HEK293T (cell line): ENCODE results near the gene ZNF358.

Experiments
- CTCF ChIA-PET: fragments of 350-600 bp; formaldehyde crosslinking; extraction: SDS; loops from one replicate; lab custom pipeline; 2021; ENCODE audit warnings: antibody characterized with exemption, inconsistent platforms; lab: Yijun Ruan, JAX
- POLR2A ChIA-PET: fragments of 350-600 bp; formaldehyde crosslinking; extraction: SDS; loops from one replicate; lab custom pipeline; 2020; ENCODE audit warnings: antibody characterized with exemption, inconsistent platforms; lab: Yijun Ruan, JAX
- DNase-seq: peaks from one replicate; pipeline ENCODE4 v3.0.0; 2012; ENCODE audit warnings: mixed read lengths; ENCODE audit errors: extremely low spot score
- ARNT ChIP-seq: fragments of 450-650 bp; IDR thresholded peaks from 2 replicates; pipeline ENCODE4 v1.6.1; 2017; ENCODE audit warnings: mild to moderate bottlenecking
- BHLHE40 ChIP-seq: fragments of 450-650 bp; IDR thresholded peaks from 2 replicates; pipeline ENCODE4 v1.6.1; 2016; ENCODE audit warnings: mild to moderate bottlenecking, moderate library complexity, borderline replicate concordance
- CTBP1 ChIP-seq: fragments of 450-650 bp; IDR thresholded peaks from 2 replicates; pipeline ENCODE4 v1.6.1; 2016; ENCODE audit warnings: borderline replicate concordance
- ELF4 ChIP-seq: fragments of 450-650 bp; IDR thresholded peaks from 2 replicates; pipeline ENCODE4 v1.6.1; 2017; ENCODE audit warnings: antibody characterized with exemption
- FOXA1 ChIP-seq: fragments of 450-650 bp; IDR thresholded peaks from 2 replicates; pipeline ENCODE4 v1.6.1; 2016; ENCODE audit warnings: mild to moderate bottlenecking
- FOXK2 ChIP-seq: fragments of 450-650 bp; IDR thresholded peaks from 2 replicates; pipeline ENCODE4 v1.6.1; 2016; ENCODE audit warnings: mild to moderate bottlenecking
- FOXM1 ChIP-seq: fragments of 450-650 bp; IDR thresholded peaks from 2 replicates; pipeline ENCODE4 v1.6.1; 2017; ENCODE audit warnings: mild to moderate bottlenecking, borderline replicate concordance
- HDGF ChIP-seq: fragments of 450-650 bp; IDR thresholded peaks from 2 replicates; pipeline ENCODE4 v1.6.1; 2017; ENCODE audit warnings: antibody characterized with exemption, borderline replicate concordance
- L3MBTL2 ChIP-seq: fragments of 450-650 bp; conservative IDR thresholded peaks from 2 replicates; pipeline ENCODE4 v1.6.1; 2016; ENCODE audit warnings: mild to moderate bottlenecking
- LEF1 ChIP-seq: fragments of 450-650 bp; IDR thresholded peaks from 2 replicates; pipeline ENCODE4 v1.6.1; 2017; ENCODE audit warnings: mild to moderate bottlenecking, borderline replicate concordance
- NFRKB ChIP-seq: fragments of 450-650 bp; IDR thresholded peaks from 2 replicates; pipeline ENCODE4 v1.6.1; 2016; ENCODE audit warnings: mild to moderate bottlenecking, moderate library complexity
- SP1 ChIP-seq: fragments of 450-650 bp; IDR thresholded peaks from 2 replicates; pipeline ENCODE4 v1.6.1; 2017
- SUZ12 ChIP-seq: fragments of 450-650 bp; IDR thresholded peaks from 2 replicates; pipeline ENCODE4 v1.6.1; 2016; ENCODE audit warnings: mild to moderate bottlenecking
- TARDBP ChIP-seq: fragments of 450-650 bp; IDR thresholded peaks from 2 replicates; pipeline ENCODE4 v1.6.1; 2016
- ZNF384 ChIP-seq: fragments of 450-650 bp; IDR thresholded peaks from 2 replicates; pipeline ENCODE4 v1.6.1; 2016
- TF ChIP-seq, protein P1 (sequence below): fragments of 450-650 bp; IDR thresholded peaks from 2 replicates; pipeline ENCODE4 v1.6.1; 2016

Gene ZNF358

GRCh38 chr19:7541828-7542443, 26.0 kb downstream of the ZNF358 start:
- CTCF ChIA-PET: interaction anchor here (0.6 kb wide), 1 partner anchor 49 kb away, joined by 3 read pairs; no protein-coding TSS in a partner anchor
- POLR2A ChIA-PET: no interaction called here
- no peak for TF ChIP-seq ARNT
- no peak for TF ChIP-seq FOXK2
- no peak for TF ChIP-seq L3MBTL2
- DNase-seq: no peak

GRCh38 chr19:7542556-7543348, 26.8 kb downstream of the ZNF358 start:
- CTCF ChIA-PET: interaction anchor here (0.6 kb wide), 1 partner anchor 48 kb away, joined by 3 read pairs; no protein-coding TSS in a partner anchor
- no peak for TF ChIP-seq BHLHE40
- TF ChIP-seq SUZ12: no peak
- no peak for TF ChIP-seq ZNF384
- TF ChIP-seq NFRKB: no peak
- TF ChIP-seq CTBP1: no peak
- no peak for TF ChIP-seq L3MBTL2
- no peak for TF ChIP-seq TARDBP
- POLR2A ChIA-PET: no interaction called here
- no peak for DNase-seq

DNA sequence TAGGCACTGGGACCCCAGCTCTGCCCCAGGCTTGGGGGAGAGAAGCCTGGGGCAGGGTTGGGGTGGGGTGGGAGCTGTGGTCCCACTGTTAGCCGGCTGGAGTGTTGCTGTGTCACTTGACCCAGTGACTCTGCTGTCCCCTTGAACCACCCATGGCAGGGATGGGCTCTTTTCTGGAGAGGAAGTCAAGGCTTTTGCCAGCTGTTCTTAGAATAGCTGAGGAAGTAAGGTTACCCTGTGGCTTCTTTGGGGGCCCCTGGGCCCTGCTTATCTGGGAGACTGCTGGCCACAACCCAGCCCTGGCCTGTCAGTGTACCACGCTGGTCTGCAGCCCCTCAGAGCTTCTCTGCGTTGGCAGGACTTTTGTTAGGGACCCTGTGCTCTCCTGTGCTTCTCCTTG, 28.7 kb downstream of the ZNF358 start:
- ChIA-PET POLR2A (no interaction called here), CTCF (no interaction called here)
- no peak for DNase-seq
- TF ChIP-seq L3MBTL2 (no peak), FOXA1 (no peak), FOXM1 (no peak), CTBP1 (no peak), LEF1 (no peak), SP1 (no peak), ARNT (no peak)

- ChIA-PET POLR2A (no interaction called here), CTCF (no interaction called here)
Observed at GRCh38 chr19:7545300-7545699, 29.4 kb downstream of the ZNF358 start.

DNA sequence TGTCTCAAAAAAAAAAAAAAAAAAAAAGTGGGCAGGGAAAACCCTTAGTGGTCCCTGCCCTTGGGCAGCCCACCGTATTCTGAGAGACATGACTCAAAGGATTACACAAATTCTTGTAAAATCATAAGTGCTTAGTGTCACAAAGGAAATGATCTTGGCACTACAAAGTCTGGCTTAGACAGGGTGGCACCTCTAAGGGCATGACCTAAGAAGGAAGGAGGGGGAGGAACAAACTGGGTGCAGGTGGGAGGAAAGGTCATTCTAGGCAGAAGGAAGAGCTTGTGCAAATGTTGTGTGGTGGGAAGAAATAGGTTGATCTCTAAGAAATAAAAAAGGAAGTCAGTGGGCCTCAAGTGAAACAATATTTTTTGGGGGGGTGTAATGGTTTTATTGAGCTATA, 30.0 kb downstream of the ZNF358 start:
- ChIA-PET CTCF (no interaction called here), POLR2A (interaction anchor here (0.6 kb wide), 1 partner anchor 22 kb away, joined by 3 read pairs; no protein-coding TSS in a partner anchor)
- no peak for TF ChIP-seq FOXA1
- no peak for TF ChIP-seq BHLHE40
- no peak for TF ChIP-seq TARDBP
- TF ChIP-seq ARNT: no peak
- TF ChIP-seq FOXM1: no peak
- no peak for TF ChIP-seq CTBP1
- TF ChIP-seq ELF4: no peak
- no peak for TF ChIP-seq L3MBTL2
- no peak for TF ChIP-seq SP1
- TF ChIP-seq SUZ12: no peak
- no peak for TF ChIP-seq HDGF
- no peak for TF ChIP-seq NFRKB
- no peak for TF ChIP-seq ZNF384
- no peak for TF ChIP-seq LEF1
- TF ChIP-seq FOXK2: no peak
- TF ChIP-seq, protein P1, sequence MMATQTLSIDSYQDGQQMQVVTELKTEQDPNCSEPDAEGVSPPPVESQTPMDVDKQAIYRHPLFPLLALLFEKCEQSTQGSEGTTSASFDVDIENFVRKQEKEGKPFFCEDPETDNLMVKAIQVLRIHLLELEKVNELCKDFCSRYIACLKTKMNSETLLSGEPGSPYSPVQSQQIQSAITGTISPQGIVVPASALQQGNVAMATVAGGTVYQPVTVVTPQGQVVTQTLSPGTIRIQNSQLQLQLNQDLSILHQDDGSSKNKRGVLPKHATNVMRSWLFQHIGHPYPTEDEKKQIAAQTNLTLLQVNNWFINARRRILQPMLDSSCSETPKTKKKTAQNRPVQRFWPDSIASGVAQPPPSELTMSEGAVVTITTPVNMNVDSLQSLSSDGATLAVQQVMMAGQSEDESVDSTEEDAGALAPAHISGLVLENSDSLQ: no peak
- no peak for DNase-seq

More at GRCh38 chr19:7545300-7545699, 29.4 kb downstream of the ZNF358 start:
- DNase-seq: no peak
- TF ChIP-seq CTBP1 (no peak), L3MBTL2 (no peak), HDGF (no peak), FOXK2 (no peak), TARDBP (no peak), FOXA1 (no peak), NFRKB (no peak), SP1 (no peak), ELF4 (no peak), FOXM1 (no peak), SUZ12 (no peak), ZNF384 (no peak), BHLHE40 (no peak)

DNA sequence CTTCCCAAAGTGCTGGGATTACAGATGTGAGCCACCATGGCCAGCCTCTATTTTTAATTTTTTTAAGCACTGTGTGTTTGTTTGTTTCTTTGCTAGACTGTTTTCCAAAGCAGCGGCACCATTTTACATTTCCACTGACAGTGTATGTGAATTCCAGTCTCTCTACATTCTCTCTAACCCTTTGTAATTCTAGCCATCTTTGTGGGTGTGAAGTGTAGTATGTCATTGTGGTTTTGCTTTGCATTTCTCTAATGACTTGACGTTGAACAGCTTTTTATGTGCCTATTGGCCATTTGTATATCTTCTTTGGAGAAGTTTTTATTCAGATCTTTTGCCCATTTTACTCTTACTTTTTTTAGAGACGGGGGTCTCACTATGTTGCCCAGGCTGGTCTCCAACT, 31.3 kb downstream of the ZNF358 start:
- POLR2A ChIA-PET: no interaction called here

GRCh38 chr19:7549429-7550148, 33.7 kb downstream of the ZNF358 start:
- POLR2A ChIA-PET: no interaction called here
- CTCF ChIA-PET: no interaction called here

More for the DNA sequence above, 31.3 kb downstream of the ZNF358 start:
- no peak for DNase-seq
- TF ChIP-seq SUZ12: no peak
- CTCF ChIA-PET: interaction anchor here (0.9 kb wide), 1 partner anchor 167 kb away, joined by 3 read pairs; no protein-coding TSS in a partner anchor

More at GRCh38 chr19:7549429-7550148, 33.7 kb downstream of the ZNF358 start:
- DNase-seq: no peak
- no peak for TF ChIP-seq HDGF
- TF ChIP-seq BHLHE40: no peak
- TF ChIP-seq FOXA1: no peak
- no peak for TF ChIP-seq ELF4
- TF ChIP-seq, protein P1: no peak
- no peak for TF ChIP-seq ARNT
- TF ChIP-seq SP1: no peak
- TF ChIP-seq FOXM1: no peak
- TF ChIP-seq NFRKB: no peak
